ENCODE measurements around the gene CNTN3.

CNTN3 gene

GRCh38 chr3:74631351-74632140 lies 17.1 kb upstream of the CNTN3 start:
- no peak for DNase-seq (ENCODE audit: low read depth in 1 of 2, low spot score in 1 of 2)
- no peak for TF ChIP-seq JUND (IDR thresholded peaks at IDR 0.05; ENCODE audit: low read depth)
- in situ Hi-C loops (cut with HindIII; ENCODE audit: low pct_unique_long_range_greater_than_20kb, low sequenced_read_pairs): no loop called here

- peak in 1 of 2 experiments; percentile 50 for DNase-seq (ENCODE audit: low read depth in 1 of 2, low spot score in 1 of 2)
- no peak for TF ChIP-seq JUND (IDR thresholded peaks at IDR 0.05; ENCODE audit: low read depth)
- in situ Hi-C loops (cut with HindIII; ENCODE audit: low pct_unique_long_range_greater_than_20kb, low sequenced_read_pairs): no loop called here
Observed at GRCh38 chr3:74630602-74631001, 16.1 kb upstream of the CNTN3 start.

GRCh38 chr3:74626011-74626410 lies 11.6 kb upstream of the CNTN3 start:
- in situ Hi-C loops (cut with HindIII; ENCODE audit: low pct_unique_long_range_greater_than_20kb, low sequenced_read_pairs): no loop called here
- TF ChIP-seq JUND (IDR thresholded peaks at IDR 0.05; ENCODE audit: low read depth): no peak
- no peak for DNase-seq (ENCODE audit: low read depth in 1 of 2, low spot score in 1 of 2)

- in situ Hi-C loops (cut with HindIII; ENCODE audit: low pct_unique_long_range_greater_than_20kb, low sequenced_read_pairs): no loop called here
- no peak for DNase-seq (ENCODE audit: low read depth in 1 of 2, low spot score in 1 of 2)
- no peak for TF ChIP-seq JUND (IDR thresholded peaks at IDR 0.05; ENCODE audit: low read depth)
Observed at GRCh38 chr3:74624301-74624700, 9.8 kb upstream of the CNTN3 start.

DNA sequence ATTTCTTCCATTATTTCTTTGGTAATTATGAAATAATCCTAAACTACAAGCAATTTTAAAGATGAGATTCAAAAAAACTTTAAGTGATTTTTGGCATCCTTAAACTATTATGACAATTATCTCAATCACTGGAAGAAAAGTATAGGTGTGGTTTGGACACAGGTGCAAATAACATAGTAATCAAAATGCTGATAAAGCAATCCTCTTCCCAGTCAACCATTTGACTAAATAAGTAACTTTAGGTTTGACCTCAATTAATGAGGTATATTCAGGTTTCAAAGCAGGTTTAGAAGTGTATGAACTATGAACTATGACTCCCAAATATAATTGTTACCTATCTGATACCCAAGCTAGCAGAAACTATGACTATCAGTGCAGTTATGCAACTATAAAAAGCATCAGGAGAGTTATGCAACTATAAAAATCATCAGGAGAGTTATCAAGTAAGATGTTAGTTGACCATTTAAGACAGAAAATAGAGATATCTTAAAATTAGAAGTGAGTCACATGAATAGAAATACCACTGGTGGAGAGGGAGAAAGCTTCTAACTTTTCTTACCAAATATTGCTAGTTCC lies 8.9 kb upstream of the CNTN3 start:
- in situ Hi-C loops (cut with HindIII; ENCODE audit: low pct_unique_long_range_greater_than_20kb, low sequenced_read_pairs): no loop called here
- no peak for TF ChIP-seq JUND (IDR thresholded peaks at IDR 0.05; ENCODE audit: low read depth)
- DNase-seq (ENCODE audit: low read depth in 1 of 2, low spot score in 1 of 2): no peak

GRCh38 chr3:74621581-74621980 lies 7.1 kb upstream of the CNTN3 start:
- TF ChIP-seq JUND (IDR thresholded peaks at IDR 0.05; ENCODE audit: low read depth): no peak
- no peak for DNase-seq (ENCODE audit: low read depth in 1 of 2, low spot score in 1 of 2)
- in situ Hi-C loops (cut with HindIII; ENCODE audit: low pct_unique_long_range_greater_than_20kb, low sequenced_read_pairs): no loop called here

GRCh38 chr3:74617776-74618175 lies 3.3 kb upstream of the CNTN3 start:
- TF ChIP-seq JUND (IDR thresholded peaks at IDR 0.05; ENCODE audit: low read depth): no peak
- no peak for DNase-seq (ENCODE audit: low read depth in 1 of 2, low spot score in 1 of 2)
- in situ Hi-C loops (cut with HindIII; ENCODE audit: low pct_unique_long_range_greater_than_20kb, low sequenced_read_pairs): no loop called here

DNA sequence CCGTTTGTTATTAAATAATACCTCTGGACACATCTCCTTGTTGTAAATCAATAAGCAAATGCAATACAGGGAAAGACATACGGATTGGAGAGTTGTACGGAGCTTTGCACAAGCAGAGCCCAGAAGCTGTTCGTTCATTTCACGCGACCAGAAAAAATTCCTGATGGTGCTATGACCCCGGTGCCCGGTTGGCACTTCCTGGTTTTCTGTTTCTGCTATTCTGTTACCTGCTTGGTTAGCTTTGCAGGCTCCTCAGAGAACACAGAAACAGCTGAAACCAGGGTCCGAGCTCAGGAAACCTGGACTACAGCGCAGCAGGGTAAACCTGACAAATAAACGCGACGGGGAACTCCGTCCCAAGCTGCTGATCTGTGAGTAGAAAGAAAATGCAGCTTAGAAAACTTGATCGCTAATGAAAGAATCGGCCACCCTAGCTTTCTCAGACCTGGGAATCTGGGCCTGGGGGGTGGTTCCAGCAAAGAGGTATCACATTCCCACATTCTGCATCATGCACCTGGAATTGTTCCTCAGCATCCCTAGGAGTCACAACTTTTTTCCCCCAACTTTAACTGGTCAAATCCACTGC lies 845 bp downstream of the CNTN3 start:
- in situ Hi-C loops (cut with HindIII; ENCODE audit: low pct_unique_long_range_greater_than_20kb, low sequenced_read_pairs): no loop called here
- DNase-seq (ENCODE audit: low read depth in 1 of 2, low spot score in 1 of 2): peak; percentile 24 to 40
- no peak for TF ChIP-seq JUND (IDR thresholded peaks at IDR 0.05; ENCODE audit: low read depth)

GRCh38 chr3:74613060-74613459 lies 1.4 kb downstream of the CNTN3 start:
- TF ChIP-seq JUND (IDR thresholded peaks at IDR 0.05; ENCODE audit: low read depth): no peak
- in situ Hi-C loops (cut with HindIII; ENCODE audit: low pct_unique_long_range_greater_than_20kb, low sequenced_read_pairs): no loop called here
- DNase-seq (ENCODE audit: low read depth in 1 of 2, low spot score in 1 of 2): no peak

GRCh38 chr3:74611206-74611605 lies 3.3 kb downstream of the CNTN3 start:
- no peak for DNase-seq (ENCODE audit: low read depth in 1 of 2, low spot score in 1 of 2)
- TF ChIP-seq JUND (IDR thresholded peaks at IDR 0.05; ENCODE audit: low read depth): no peak
- in situ Hi-C loops (cut with HindIII; ENCODE audit: low pct_unique_long_range_greater_than_20kb, low sequenced_read_pairs): no loop called here

DNA sequence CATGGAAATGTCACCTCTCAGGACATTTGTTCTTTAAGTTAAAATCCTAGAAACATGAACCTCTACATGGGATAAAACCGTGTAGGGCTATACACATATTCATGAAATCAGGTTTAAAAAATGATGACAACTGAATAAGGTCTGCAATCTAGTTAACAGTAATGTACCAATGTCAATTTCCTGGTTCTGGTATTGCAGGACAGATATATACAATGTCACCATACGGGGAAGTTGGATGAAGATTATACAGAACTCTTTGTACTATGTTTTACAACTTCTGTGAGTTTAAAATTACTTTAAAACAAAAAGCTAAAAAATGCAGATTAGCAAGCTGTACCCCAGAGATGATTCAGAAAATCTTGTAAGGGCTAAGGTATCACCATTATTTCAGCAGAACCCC lies 6.7 kb downstream of the CNTN3 start:
- in situ Hi-C loops (cut with HindIII; ENCODE audit: low pct_unique_long_range_greater_than_20kb, low sequenced_read_pairs): no loop called here
- TF ChIP-seq JUND (IDR thresholded peaks at IDR 0.05; ENCODE audit: low read depth): no peak
- no peak for DNase-seq (ENCODE audit: low read depth in 1 of 2, low spot score in 1 of 2)

- TF ChIP-seq JUND (IDR thresholded peaks at IDR 0.05; ENCODE audit: low read depth): no peak
- in situ Hi-C loops (cut with HindIII; ENCODE audit: low pct_unique_long_range_greater_than_20kb, low sequenced_read_pairs): no loop called here
- DNase-seq (ENCODE audit: low read depth in 1 of 2, low spot score in 1 of 2): no peak
Observed at GRCh38 chr3:74606996-74607395, 7.5 kb downstream of the CNTN3 start.

DNA sequence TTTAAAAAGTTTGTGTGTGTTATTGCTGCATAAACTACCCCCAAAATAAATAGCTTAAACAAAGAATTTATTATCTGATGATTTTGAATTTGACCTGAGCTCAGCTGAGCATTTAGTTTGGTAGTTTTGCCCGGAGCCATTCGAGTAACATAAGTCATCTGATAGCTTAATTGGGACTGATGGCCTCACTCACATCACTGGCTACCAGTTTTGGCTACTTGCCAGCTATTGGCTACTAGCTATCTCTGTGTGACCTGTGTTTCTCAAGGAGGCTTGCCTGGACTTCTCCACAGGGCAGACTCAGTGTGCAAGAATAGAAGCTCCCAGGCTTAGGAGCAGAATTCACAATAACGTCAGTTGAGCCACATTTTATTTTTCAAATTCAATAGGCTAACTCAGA lies 9.0 kb downstream of the CNTN3 start:
- DNase-seq (ENCODE audit: low read depth in 1 of 2, low spot score in 1 of 2): no peak
- no peak for TF ChIP-seq JUND (IDR thresholded peaks at IDR 0.05; ENCODE audit: low read depth)
- in situ Hi-C loops (cut with HindIII; ENCODE audit: low pct_unique_long_range_greater_than_20kb, low sequenced_read_pairs): no loop called here

Measured in T47D (cell line).